CD8-positive, alpha-beta memory T cell (primary cell): ENCODE data around the gene MPZL2. TPM values are rescaled to one million over a fixed set of nuclear protein-coding genes. Genes with fewer than 3 reads are reported as not detected.
A peak's percentile ranks its signal among the peaks of the same experiment; 100 is the strongest.

ENCODE experiments used
- CTCF ChIA-PET: fragments of 350-600 bp; sonication (Branson Sonifier 250); formaldehyde crosslinking; loops from one replicate; lab custom pipeline; 2021; ENCODE audit warnings: antibody characterized with exemption; lab: Charles Lee
- POLR2A ChIA-PET: fragments of 350-600 bp; sonication (Branson Sonifier 250); formaldehyde crosslinking; loops from one replicate; lab custom pipeline; 2021; ENCODE audit warnings: antibody characterized with exemption; lab: Charles Lee
- DNase-seq, 5 donors: peaks; one replicate each; pipeline versions ENCODE4 v3.0.0 to v3.0.0-alpha.2; 2020 to 2022; ENCODE audit warnings: mixed read lengths in 1 of 5
- H3K27ac ChIP-seq: one replicate; pipeline ENCODE4 v1.7.0; 2013; ENCODE audit warnings: low read depth, mild to moderate bottlenecking, low read length, moderate library complexity
- H3K27me3 ChIP-seq: 2 replicates; pipeline ENCODE4 v1.7.0; 2013; ENCODE audit warnings: low read length, mild to moderate bottlenecking; ENCODE audit not compliant: insufficient read depth, poor library complexity, severe bottlenecking
- H3K36me3 ChIP-seq: 2 replicates; pipeline ENCODE4 v1.7.0; 2013; ENCODE audit warnings: mild to moderate bottlenecking, low read length, moderate library complexity; ENCODE audit not compliant: insufficient read depth
- H3K4me1 ChIP-seq: 2 replicates; pipeline ENCODE4 v1.7.0; 2013; ENCODE audit warnings: mild to moderate bottlenecking, low read length, moderate library complexity; ENCODE audit not compliant: insufficient read depth
- H3K4me3 ChIP-seq: 2 replicates; pipeline ENCODE4 v1.7.0; 2013; ENCODE audit warnings: mild to moderate bottlenecking, low read length
- H3K9me3 ChIP-seq: 2 replicates; pipeline ENCODE4 v1.7.0; 2013; ENCODE audit warnings: mild to moderate bottlenecking, low read length
- H3K27ac Mint-ChIP-seq, 8 donors: one replicate each; pipeline ENCODE4 v1.8.0; 2020 to 2021; ENCODE audit warnings: mixed read lengths in 8 of 8, mild to moderate bottlenecking in 6 of 8, inconsistent platforms in 3 of 8, moderate library complexity in 3 of 8
- H3K27me3 Mint-ChIP-seq, 2 donors: one replicate each; pipeline ENCODE4 v1.8.0; 2020 to 2021; ENCODE audit warnings: mixed read lengths in 2 of 2, mild to moderate bottlenecking in 1 of 2, moderate library complexity in 1 of 2
- H3K36me3 Mint-ChIP-seq, 3 donors: one replicate each; pipeline ENCODE4 v1.8.0; 2020 to 2021; ENCODE audit warnings: mixed read lengths in 3 of 3, inconsistent platforms in 1 of 3, mild to moderate bottlenecking in 1 of 3
- H3K4me1 Mint-ChIP-seq, 3 donors: one replicate each; pipeline ENCODE4 v1.8.0; 2020 to 2021; ENCODE audit warnings: mixed read lengths in 3 of 3, inconsistent platforms in 1 of 3, mild to moderate bottlenecking in 1 of 3
- H3K4me3 Mint-ChIP-seq, 7 donors: one replicate each; pipeline ENCODE4 v1.8.0; 2020 to 2021; ENCODE audit warnings: mixed read lengths in 7 of 7, mild to moderate bottlenecking in 6 of 7, moderate library complexity in 4 of 7, inconsistent platforms in 2 of 7
- H3K9me3 Mint-ChIP-seq, 5 donors: one replicate each; pipeline ENCODE4 v1.8.0; 2020 to 2022; ENCODE audit warnings: mixed read lengths in 5 of 5, mild to moderate bottlenecking in 3 of 5, moderate library complexity in 2 of 5, inconsistent platforms in 1 of 5
- polyA plus RNA-seq: library from polyadenylated mRNA; unstranded; fragments of 300-500 nt; fragmentation: Illumina TruSeq; gene quantifications from one replicate; pipeline ENCODE4 v1.2.3, GENCODE V29; 2021
- total RNA-seq, 2 experiments: library from RNA; stranded (reverse); gene quantifications; one replicate each; pipeline ENCODE4 v1.2.3, GENCODE V29; 2021

MPZL2 gene
- total and polyA plus RNA-seq, 3 experiments from 2014 or later, result 0.36 to 5.5 (median 4.5) TPM

- Mint-ChIP-seq H3K27me3 (peaks cover 0 to 3% of the 10 kb centered on the region in 2 donors), H3K4me3 (peak overlapping the region; percentile 97 to 99 (median 98)), H3K36me3 (peaks cover 0 to 24% (median 0%) of the 10 kb centered on the region in 3 donors), H3K9me3 (peaks cover 0 to 2% (median 0%) of the 10 kb centered on the region in 5 donors), H3K27ac (peak overlapping the region; percentile 98 to 100 (median 99)), H3K4me1 (peaks cover 36 to 44% (median 44%) of the 10 kb centered on the region in 3 donors)
- no peak for DNase-seq
- no peaks in the 10 kb centered on the region for H3K9me3 ChIP-seq
- ChIA-PET POLR2A (interaction anchor here (0.9 to 2.3 kb wide), 8 partner anchors 22 to 183 kb away, joined by 3 to 10 read pairs (median 6); partner anchors contain the start of genes ATP5MG and UBE4A), CTCF (interaction anchor here (0.9 to 2.3 kb wide), 7 partner anchors 8 to 88 kb away, joined by 3 to 15 read pairs (median 4); no protein-coding TSS in a partner anchor)
- H3K4me3 ChIP-seq, result peak overlapping the region; percentile 90
- peak overlapping the region; percentile 98 for H3K27ac ChIP-seq
- no peaks in the 10 kb centered on the region for H3K36me3 ChIP-seq
- peaks cover 20% of the 10 kb centered on the region for H3K4me1 ChIP-seq
- no peaks in the 10 kb centered on the region for H3K27me3 ChIP-seq
Measured at GRCh38 chr11:118252688-118253087, 11.4 kb downstream of the MPZL2 start.

- ChIA-PET CTCF (interaction anchor here (0.8 to 2.3 kb wide), 11 partner anchors 9 to 96 kb away, joined by 3 to 15 read pairs (median 3); no protein-coding TSS in a partner anchor), POLR2A (interaction anchor here (0.6 to 2.3 kb wide), 18 partner anchors 10 to 187 kb away, joined by 3 to 12 read pairs (median 4); partner anchors contain the start of genes ATP5MG, JAML and UBE4A)
- peak; percentile 69 to 93 (median 90) for DNase-seq
- Histone ChIP-seq H3K9me3 (no peaks in the 10 kb centered on the region), H3K27ac (peak within 1 kb of the TSS; percentile 98), H3K27me3 (no peaks in the 10 kb centered on the region), H3K4me1 (peaks cover 27% of the 10 kb centered on the region), H3K36me3 (no peaks in the 10 kb centered on the region), H3K4me3 (peak within 1 kb of the TSS; percentile 90)
- Mint-ChIP-seq H3K27ac (peak within 1 kb of the TSS; percentile 98 to 100 (median 99)), H3K4me1 (peaks cover 43 to 51% (median 50%) of the 10 kb centered on the region in 3 donors), H3K36me3 (peaks cover 0 to 29% (median 0%) of the 10 kb centered on the region in 3 donors), H3K27me3 (peaks cover 0 to 3% of the 10 kb centered on the region in 2 donors), H3K4me3 (peak within 1 kb of the TSS; percentile 97 to 99 (median 98)), H3K9me3 (peaks cover 0 to 2% (median 0%) of the 10 kb centered on the region in 5 donors)
Measured at GRCh38 chr11:118251858-118252652, 12.0 kb downstream of the MPZL2 start, which contains the start of gene MPZL3. Gene MPZL3 (minus strand): TSS chr11:118252365. CDS start chr11:118252294, 71 bp downstream.

- Mint-ChIP-seq H3K9me3 (peaks cover 0 to under 1% (median 0%) of the 10 kb centered on the region in 5 donors), H3K27ac (peak overlapping the region; percentile 51 to 94 (median 89)), H3K4me1 (peaks cover 70 to 90% (median 88%) of the 10 kb centered on the region in 3 donors), H3K36me3 (peaks cover 0 to 46% (median 4%) of the 10 kb centered on the region in 3 donors), H3K27me3 (peaks cover 0 to 2% of the 10 kb centered on the region in 2 donors), H3K4me3 (peak overlapping the region in 6 of 7 donors; percentile 0 to 58 (median 18))
- ChIA-PET POLR2A (interaction anchor here (0.9 to 1.7 kb wide), 3 partner anchors 20 to 45 kb away, joined by 4 to 12 read pairs (median 4); no protein-coding TSS in a partner anchor), CTCF (interaction anchor here (0.9 to 2.9 kb wide), 11 partner anchors 14 to 76 kb away, joined by 3 to 18 read pairs (median 4); no protein-coding TSS in a partner anchor)
- Histone ChIP-seq H3K36me3 (no peaks in the 10 kb centered on the region), H3K27me3 (no peaks in the 10 kb centered on the region), H3K4me3 (no peak overlapping the region), H3K27ac (peak overlapping the region; percentile 20), H3K4me1 (peaks cover 35% of the 10 kb centered on the region), H3K9me3 (no peaks in the 10 kb centered on the region)
- DNase-seq, result no peak
Measured at GRCh38 chr11:118247041-118247440, 17.1 kb downstream of the MPZL2 start.

GRCh38 chr11:118245936-118246562, 18.0 kb downstream of the MPZL2 start:
- peaks cover 0 to 2% of the 10 kb centered on the region in 2 donors for H3K27me3 Mint-ChIP-seq
- Histone ChIP-seq H3K4me1 (peaks cover 45% of the 10 kb centered on the region), H3K9me3 (no peaks in the 10 kb centered on the region), H3K27ac (no peak overlapping the region), H3K27me3 (no peaks in the 10 kb centered on the region), H3K4me3 (no peak overlapping the region), H3K36me3 (no peaks in the 10 kb centered on the region)
- H3K27ac Mint-ChIP-seq, result peak overlapping the region; percentile 48 to 94 (median 86)
- peak overlapping the region; percentile 3 to 74 (median 36) for H3K4me3 Mint-ChIP-seq
- H3K36me3 Mint-ChIP-seq, result peaks cover 0 to 41% (median 4%) of the 10 kb centered on the region in 3 donors
- POLR2A ChIA-PET, result interaction anchor here (0.6 to 1.7 kb wide), 3 partner anchors 9 to 63 kb away, joined by 3 to 12 read pairs (median 8); no protein-coding TSS in a partner anchor
- CTCF ChIA-PET, result interaction anchor here (0.7 to 2.9 kb wide), 9 partner anchors 15 to 75 kb away, joined by 3 to 18 read pairs (median 4); no protein-coding TSS in a partner anchor
- peaks cover 75 to 93% (median 92%) of the 10 kb centered on the region in 3 donors for H3K4me1 Mint-ChIP-seq
- no peaks in the 10 kb centered on the region for H3K9me3 Mint-ChIP-seq
- DNase-seq, result no peak

GRCh38 chr11:118243993-118244762, 19.9 kb downstream of the MPZL2 start:
- H3K4me3 Mint-ChIP-seq, result peak overlapping the region in 3 of 7 donors; percentile 2 to 41 (median 13)
- Histone ChIP-seq H3K27ac (no peak overlapping the region), H3K4me1 (peaks cover 54% of the 10 kb centered on the region), H3K4me3 (no peak overlapping the region), H3K9me3 (no peaks in the 10 kb centered on the region), H3K27me3 (no peaks in the 10 kb centered on the region), H3K36me3 (no peaks in the 10 kb centered on the region)
- POLR2A ChIA-PET, result interaction anchor here (1.0 kb wide), 1 partner anchor 46 kb away, joined by 5 read pairs; no protein-coding TSS in a partner anchor
- no peak for DNase-seq
- CTCF ChIA-PET, result interaction anchor here (1.0 to 3.4 kb wide), 3 partner anchors 20 to 45 kb away, joined by 3 to 11 read pairs (median 4); partner anchors contain the start of gene JAML
- no peaks in the 10 kb centered on the region for H3K9me3 Mint-ChIP-seq
- H3K27ac Mint-ChIP-seq, result peak overlapping the region; percentile 16 to 93 (median 74)
- peaks cover 0 to 41% (median 4%) of the 10 kb centered on the region in 3 donors for H3K36me3 Mint-ChIP-seq
- peaks cover 0 to 2% of the 10 kb centered on the region in 2 donors for H3K27me3 Mint-ChIP-seq
- H3K4me1 Mint-ChIP-seq, result peaks cover 79 to 94% (median 93%) of the 10 kb centered on the region in 3 donors

GRCh38 chr11:118243161-118243560, 20.9 kb downstream of the MPZL2 start:
- Mint-ChIP-seq H3K4me3 (peak overlapping the region in 5 of 7 donors; percentile 10 to 51 (median 41)), H3K27me3 (peaks cover 0 to 2% of the 10 kb centered on the region in 2 donors), H3K27ac (peak overlapping the region; percentile 15 to 96 (median 92)), H3K36me3 (peaks cover 0 to 47% (median 4%) of the 10 kb centered on the region in 3 donors), H3K4me1 (peaks cover 82 to 97% (median 97%) of the 10 kb centered on the region in 3 donors), H3K9me3 (no peaks in the 10 kb centered on the region)
- CTCF ChIA-PET, result interaction anchor here (1.2 to 3.4 kb wide), 4 partner anchors 17 to 44 kb away, joined by 3 to 11 read pairs (median 6); partner anchors contain the start of gene JAML
- Histone ChIP-seq H3K4me3 (no peak overlapping the region), H3K4me1 (peaks cover 64% of the 10 kb centered on the region), H3K9me3 (no peaks in the 10 kb centered on the region), H3K36me3 (peaks cover 7% of the 10 kb centered on the region), H3K27ac (no peak overlapping the region), H3K27me3 (no peaks in the 10 kb centered on the region)
- POLR2A ChIA-PET, result interaction anchor here (0.6 to 3.8 kb wide), 4 partner anchors 8 to 99 kb away, joined by 5 to 27 read pairs (median 10); partner anchors contain the start of genes JAML and MPZL3
- no peak for DNase-seq
